Measurements from ENCODE around the gene SGK1.
"Not testable (repeated sequence)": the region's sequence is repeated elsewhere in the genome, so short reads cannot be mapped to it uniquely, and the experiment has no call there.

The SGK1 gene

GRCh38 chr6:134299236-134299635, 18.7 kb downstream of the SGK1 start:
- peak; percentile 46 for DNase-seq

- DNase-seq = no peak
Observed at GRCh38 chr6:134296762-134297161, 21.1 kb downstream of the SGK1 start.

- DNase-seq = peak; percentile 82
Observed at GRCh38 chr6:134295953-134296553, 21.9 kb downstream of the SGK1 start.

- DNase-seq = no peak
Observed at GRCh38 chr6:134293659-134294161, 24.2 kb downstream of the SGK1 start.

- DNase-seq = no peak
Observed at GRCh38 chr6:134291156-134291555, 26.8 kb downstream of the SGK1 start.

GRCh38 chr6:134289204-134289575, 28.7 kb downstream of the SGK1 start:
- no peak for DNase-seq

GRCh38 chr6:134288538-134289203, 29.2 kb downstream of the SGK1 start:
- DNase-seq = peak; percentile 55

- no peak for DNase-seq
Observed at GRCh38 chr6:134287859-134288537, 29.9 kb downstream of the SGK1 start.

- no peak for DNase-seq
Observed at GRCh38 chr6:134282816-134283215, 35.1 kb downstream of the SGK1 start.

- no peak for DNase-seq
Observed at GRCh38 chr6:134281388-134281787, 36.5 kb downstream of the SGK1 start.

GRCh38 chr6:134278000-134278399, 39.9 kb downstream of the SGK1 start:
- no peak for DNase-seq

- not testable (repeated sequence) for DNase-seq
Observed at GRCh38 chr6:134276891-134277377, 41.0 kb downstream of the SGK1 start.

- no peak for DNase-seq
Observed at GRCh38 chr6:134272374-134272773, 45.5 kb downstream of the SGK1 start.

- DNase-seq = no peak
Observed at GRCh38 chr6:134267917-134268361, 50.0 kb downstream of the SGK1 start.

GRCh38 chr6:134266776-134267175, 51.1 kb downstream of the SGK1 start:
- no peak for DNase-seq

GRCh38 chr6:134261766-134262165, 56.1 kb downstream of the SGK1 start:
- no peak for DNase-seq

- DNase-seq = no peak
Observed at GRCh38 chr6:134258849-134259306, 59.0 kb downstream of the SGK1 start.

GRCh38 chr6:134257516-134257915, 60.4 kb downstream of the SGK1 start:
- no peak for DNase-seq

- no peak for DNase-seq
Observed at GRCh38 chr6:134256862-134257261, 61.0 kb downstream of the SGK1 start.

GRCh38 chr6:134255280-134255679, 62.6 kb downstream of the SGK1 start:
- DNase-seq = not testable (repeated sequence)

GRCh38 chr6:134254118-134254517, 63.8 kb downstream of the SGK1 start:
- DNase-seq = no peak

- DNase-seq = peak; percentile 75
Observed at GRCh38 chr6:134253681-134254080, 64.2 kb downstream of the SGK1 start.

- no peak for DNase-seq
Observed at GRCh38 chr6:134251320-134251719, 66.6 kb downstream of the SGK1 start.

- no peak for DNase-seq
Observed at GRCh38 chr6:134250776-134251175, 67.1 kb downstream of the SGK1 start.
